ENCODE data around the gene MMP20.

- TF ChIP-seq FOXJ3 (CRISPR knock-in tag; IDR thresholded peaks at IDR 0.05) (no peak), MAX (IDR thresholded peaks at IDR 0.05; ENCODE audit: low read depth) (no peak)
These were observed 85.6 kb downstream of the MMP20 start for GRCh38 chr11:102539567-102539966.

Measured in SK-N-SH (cell line).